ENCODE data around the gene NOD2.

Gene NOD2

DNA sequence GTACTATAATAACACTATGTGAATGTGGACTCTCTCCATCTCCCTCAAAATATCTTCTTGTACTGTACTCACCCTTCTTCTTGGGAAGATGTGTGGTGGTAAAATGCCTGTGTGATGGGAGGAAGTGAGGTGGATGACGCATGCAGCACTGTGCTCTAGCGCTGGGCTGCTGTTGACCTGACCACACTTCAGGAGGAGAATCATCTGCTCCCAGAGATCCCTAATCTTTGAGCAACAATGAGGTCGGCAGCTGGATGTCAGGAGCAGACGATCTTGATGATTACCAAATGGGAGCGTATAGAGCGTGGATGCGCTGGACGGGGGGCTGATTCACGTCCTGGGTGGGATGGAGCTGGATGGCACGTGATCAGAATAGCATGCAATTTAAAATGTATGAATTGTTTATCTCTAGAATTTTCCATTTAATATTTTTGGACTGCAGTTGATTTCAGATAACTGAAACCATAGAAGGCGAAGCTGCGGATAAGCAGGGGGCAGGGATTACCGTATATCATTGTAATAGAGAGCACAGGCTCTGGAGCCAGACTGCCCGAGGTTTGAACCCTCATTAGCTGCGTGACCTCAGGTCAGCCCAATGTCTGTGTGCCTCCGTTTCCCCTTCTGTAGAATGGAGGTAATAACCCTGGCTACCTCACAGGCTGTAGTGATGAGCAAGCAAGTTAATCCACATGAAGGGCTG is 24.8 kb downstream of the NOD2 start:
- DNase-seq: no peak

DNA sequence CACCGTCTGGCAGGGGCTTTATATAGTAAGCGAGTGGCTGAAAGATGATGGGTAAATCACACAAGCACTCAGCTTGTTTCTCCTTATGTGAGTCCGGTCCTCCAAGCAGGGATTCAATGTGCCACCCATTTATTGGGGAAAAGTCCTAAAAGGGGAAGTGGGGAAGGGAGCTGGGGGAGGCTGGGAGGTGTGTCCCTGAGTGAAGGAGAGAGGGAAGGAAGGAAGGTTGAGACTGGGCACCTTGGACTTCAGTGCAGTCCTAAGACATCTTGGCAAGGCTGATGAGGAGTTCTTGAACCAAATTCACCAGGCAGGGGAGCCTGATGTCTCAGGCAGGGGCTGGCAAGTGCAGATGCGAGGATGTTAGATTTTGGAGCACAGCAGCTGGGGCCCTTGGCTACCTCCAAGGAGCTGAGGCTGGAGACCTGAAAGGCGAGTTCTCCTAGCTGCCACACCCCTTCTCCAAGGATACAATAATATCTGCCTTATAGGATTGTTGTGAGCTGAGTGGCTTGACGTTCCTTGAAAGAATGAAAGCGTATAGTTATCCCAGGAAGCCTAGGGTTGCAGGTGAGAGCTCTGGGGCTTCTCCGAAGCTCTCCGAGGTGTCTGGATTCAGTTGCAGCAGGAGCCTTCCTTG is 25.5 kb downstream of the NOD2 start:
- no peak for DNase-seq

DNA sequence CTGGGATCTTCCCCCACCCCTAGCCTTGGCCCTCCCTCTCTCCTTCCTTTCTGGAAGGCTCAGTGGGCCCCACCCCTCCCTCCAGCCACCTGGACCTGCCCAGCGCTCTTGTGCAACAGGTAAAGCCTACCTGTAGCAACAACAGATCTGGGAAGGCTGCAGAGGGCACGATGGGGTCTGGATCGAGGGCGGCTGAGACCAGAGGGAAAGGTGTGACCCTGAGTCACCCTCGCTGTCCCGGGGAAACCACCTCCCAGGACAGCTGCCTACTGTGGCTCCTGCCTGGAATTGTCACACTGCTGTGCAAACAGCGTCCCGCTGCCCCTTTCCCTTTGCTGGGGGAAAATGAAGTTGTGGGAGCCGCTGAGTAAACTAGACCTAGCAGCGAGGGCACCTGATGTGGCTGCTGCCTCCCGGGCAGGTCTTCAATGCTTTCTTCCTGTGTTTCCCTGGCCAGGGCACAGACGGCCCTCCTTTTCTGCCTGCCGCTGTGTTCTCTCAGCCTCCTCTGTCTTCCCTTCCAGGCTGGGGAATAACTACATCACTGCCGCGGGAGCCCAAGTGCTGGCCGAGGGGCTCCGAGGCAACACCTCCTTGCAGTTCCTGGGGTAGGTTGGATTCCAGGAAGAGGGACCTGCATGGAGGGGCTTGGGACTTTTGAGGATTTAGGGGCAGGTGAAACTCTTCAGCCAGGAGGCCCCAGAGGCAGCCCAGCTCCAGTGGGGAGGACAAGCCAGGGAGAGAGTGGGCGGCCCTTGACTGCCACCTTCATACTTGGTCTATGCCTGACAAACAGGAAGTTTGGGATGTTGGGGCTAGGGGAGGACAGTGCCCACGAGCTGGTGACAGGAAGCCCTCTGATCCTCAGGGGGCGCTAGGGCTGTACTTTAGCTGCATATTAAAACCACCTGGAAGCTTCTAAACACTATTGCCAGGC is 26.3 kb downstream of the NOD2 start:
- DNase-seq: peak; percentile 67

DNA sequence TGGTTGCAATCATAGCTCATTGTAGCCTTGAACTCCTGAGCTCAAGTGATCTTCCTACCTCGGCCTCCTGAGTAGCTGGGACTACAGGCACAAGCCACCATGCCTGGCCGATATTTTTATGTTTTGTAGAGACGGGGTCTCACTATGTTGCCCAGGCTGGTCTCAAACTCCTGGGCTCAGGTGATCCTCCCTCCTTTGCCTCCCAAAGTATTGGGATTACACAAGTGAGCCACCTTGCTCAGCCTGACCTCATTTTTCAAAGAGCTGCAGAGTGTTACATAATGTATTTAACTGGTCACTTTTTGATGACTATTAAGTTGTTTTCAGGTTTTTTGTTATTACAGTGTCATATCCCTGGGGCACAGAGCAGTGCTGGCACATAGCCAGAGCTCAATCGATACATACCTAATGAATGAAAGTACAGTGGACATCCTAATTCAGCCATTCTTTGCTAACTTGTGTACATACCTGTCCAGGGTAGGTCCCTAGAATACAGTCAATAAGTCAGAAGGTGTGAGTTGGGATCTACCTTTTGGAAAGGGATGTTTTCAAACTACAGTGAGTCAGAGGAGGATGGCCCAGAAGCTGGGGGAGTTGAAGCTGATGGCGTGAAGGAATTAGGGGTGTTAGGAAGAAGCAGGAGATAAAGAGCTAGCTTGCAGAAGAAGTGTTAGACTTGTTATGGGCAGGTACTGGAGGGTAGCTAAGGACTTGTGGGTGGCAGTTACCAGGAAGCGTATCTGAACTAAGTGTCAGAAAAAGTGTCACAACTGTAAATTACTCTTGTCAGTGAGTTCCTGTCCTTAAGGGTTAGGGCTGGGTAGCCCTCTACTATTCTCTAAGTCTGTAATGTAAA is 28.4 kb downstream of the NOD2 start:
- DNase-seq: no peak

- DNase-seq: no peak
These were observed 29.0 kb downstream of the NOD2 start for GRCh38 chr16:50722405-50722737.

GRCh38 chr16:50722960-50723359 is 29.6 kb downstream of the NOD2 start:
- no peak for DNase-seq

DNA sequence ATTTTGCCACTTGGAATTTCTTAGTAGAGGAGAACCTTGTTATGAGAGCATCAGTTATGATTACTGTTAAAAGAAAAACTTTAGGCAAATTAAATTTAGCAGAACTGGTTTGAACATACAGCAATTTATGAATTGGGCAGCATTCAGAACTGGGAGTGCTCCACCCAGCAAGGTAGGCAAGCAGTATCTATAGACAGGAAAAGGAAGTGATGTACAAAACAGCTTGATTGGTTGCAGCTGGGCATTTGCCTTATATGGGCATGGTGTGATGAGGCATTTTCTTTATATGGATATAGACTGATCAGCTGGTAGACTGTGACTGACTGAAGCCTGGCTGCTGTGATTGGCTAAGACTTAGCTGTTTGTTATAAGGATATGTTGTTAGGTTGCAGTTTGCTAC is 30.9 kb downstream of the NOD2 start:
- peak; percentile 47 for DNase-seq

DNA sequence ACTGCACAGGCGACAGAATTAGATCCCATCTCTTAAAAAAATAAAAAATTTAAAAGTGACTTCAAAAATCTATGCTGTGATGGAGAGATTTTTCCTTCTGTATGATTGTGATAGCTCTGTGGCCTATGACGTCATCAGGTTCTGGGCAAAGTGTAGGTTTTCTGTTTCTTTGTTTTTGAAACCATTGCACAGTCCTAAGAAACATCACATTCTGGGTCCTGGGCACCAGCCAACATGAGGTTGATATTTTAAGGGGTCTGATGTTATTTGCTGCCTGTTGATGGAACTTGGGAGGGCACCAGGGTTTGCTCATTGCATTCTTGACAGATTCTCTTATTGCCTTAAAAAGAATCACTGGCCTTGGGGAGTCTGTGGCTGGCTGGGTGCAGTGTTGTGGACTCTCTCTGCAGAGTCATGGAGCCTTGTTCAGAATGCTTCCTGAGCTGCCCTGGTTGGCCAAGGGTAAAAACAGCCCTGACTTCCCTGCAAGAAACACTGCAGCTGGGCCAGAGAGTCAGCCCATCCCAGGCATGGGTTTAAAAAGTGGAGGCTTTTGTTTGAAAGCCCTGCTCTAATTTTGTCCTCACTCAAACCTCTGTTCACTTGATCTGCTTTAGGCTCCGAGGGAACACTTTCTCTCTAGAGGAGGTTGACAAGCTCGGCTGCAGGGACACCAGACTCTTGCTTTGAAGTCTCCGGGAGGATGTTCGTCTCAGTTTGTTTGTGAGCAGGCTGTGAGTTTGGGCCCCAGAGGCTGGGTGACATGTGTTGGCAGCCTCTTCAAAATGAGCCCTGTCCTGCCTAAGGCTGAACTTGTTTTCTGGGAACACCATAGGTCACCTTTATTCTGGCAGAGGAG is 38.0 kb downstream of the NOD2 start:
- no peak for DNase-seq

- DNase-seq: no peak
These were observed 38.8 kb downstream of the NOD2 start for GRCh38 chr16:50731989-50732832.

DNA sequence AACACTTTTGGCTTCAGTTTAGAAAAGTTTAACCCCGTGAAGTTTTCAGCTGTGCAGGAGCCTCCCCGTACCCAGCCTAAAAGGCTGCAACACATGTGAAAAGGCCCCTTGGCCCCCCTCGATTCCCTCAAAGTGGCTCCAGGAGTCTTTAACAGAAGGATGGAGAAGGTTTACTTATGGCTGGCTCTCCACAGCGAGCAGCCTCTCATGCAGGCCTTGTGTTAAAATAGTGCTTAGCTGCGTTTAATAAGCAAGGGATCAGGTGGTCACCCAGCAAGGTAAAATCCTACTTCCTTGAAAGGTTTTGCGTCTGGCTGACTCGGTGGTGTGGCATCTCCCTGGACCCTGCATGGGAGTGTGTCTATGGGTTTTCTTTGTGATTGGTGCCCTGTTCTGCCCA is 40.1 kb downstream of the NOD2 start:
- no peak for DNase-seq

GRCh38 chr16:50735629-50736122 is 42.3 kb downstream of the NOD2 start:
- no peak for DNase-seq

- no peak for DNase-seq
These were observed 43.0 kb downstream of the NOD2 start for GRCh38 chr16:50736448-50736847.

DNA sequence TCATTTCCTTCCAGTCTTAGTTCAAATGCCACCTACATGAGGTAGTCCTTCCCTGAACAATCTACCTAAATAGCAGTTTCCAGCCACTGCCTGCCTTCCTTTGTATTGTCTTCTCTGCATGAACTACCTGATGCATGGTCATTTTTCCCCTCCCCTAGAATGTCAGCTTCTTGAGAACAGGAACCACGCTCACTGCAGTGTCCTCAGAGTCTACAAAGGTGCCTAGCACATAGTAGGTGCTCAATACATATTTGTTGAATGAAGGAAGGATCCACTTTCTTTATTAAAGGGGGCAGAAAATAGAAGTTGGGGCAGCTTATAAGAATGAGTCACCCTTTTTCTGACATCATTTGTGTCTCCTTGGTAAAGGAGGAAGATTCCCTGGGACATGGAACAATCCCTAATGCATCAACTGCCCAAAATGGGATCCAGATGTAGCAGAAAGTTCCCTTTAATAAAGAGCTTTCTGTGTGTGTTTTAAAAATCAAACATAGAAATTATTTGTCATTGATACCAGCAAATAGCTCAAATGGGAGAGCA is 44.1 kb downstream of the NOD2 start:
- no peak for DNase-seq

- DNase-seq: no peak
These were observed 45.6 kb downstream of the NOD2 start for GRCh38 chr16:50739031-50739430.

DNA sequence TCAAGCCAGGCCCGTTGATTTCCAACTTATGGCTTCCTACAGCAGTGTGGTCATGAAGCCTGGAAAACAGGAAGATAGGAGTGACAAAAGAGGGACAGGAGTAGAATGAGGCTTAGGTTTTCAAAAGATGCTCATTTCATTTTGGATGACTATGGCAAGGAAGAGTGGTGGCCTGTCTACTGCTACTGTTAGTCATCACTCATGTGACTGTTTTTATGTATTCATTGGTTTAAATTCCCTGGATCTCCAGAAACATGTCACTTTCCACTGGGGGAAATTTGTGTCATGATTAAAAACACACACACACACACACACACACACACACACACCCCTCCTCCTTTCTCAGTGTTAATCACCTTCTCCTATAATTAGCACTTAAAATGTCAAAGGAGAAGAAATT is 47.3 kb downstream of the NOD2 start:
- peak; percentile 36 for DNase-seq

GRCh38 chr16:50741225-50741780 is 47.9 kb downstream of the NOD2 start:
- DNase-seq: peak; percentile 62

DNA sequence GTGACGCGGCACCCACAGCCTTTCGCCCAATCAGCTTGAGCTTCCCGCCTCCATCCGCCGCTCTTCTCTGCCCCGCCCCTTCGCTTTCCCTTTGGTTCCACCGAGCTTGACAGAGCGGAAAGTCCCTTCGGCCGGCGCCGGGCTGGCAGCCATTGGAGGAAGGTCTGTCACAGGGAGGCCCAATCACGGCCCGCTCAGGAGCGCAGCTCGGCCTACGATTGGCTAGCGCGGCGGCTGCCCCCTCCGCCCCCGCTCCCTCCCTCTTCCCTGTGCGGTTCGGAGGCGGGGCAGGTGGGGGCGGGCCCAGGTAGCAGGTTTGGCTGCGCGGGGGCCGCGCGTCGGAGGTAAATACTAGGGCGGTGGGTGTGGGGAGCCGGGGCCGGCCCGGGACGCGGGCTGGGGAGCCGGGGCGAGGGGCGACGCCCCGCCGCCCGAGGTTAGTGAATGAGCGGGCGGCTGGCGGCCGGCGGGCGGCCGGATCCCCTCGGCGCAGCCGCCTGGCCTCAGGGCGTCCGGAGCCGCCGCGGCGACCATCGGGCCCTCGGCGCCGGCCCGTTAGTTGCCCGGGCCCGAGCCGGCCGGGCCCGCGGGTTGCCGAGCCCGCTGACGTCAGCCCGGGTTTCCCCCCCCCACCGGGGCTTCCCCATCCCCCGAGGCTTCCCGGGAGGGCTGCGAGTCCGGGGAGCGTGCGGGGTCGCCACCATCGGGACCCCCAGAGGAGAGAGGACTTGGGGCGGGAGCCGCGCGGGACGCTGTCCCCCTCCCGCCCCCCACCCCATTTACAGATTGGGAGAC is 48.6 kb downstream of the NOD2 start, which contains the start of gene CYLD:
Gene CYLD (plus strand): TSS at position 306 of the 795 bp plus-strand sequence. CDS start 7,613 bp downstream, outside the sequence.
- DNase-seq: peak; percentile 100

GRCh38 chr16:50742576-50743200 is 49.3 kb downstream of the NOD2 start:
- DNase-seq: peak; percentile 44

All from DMS53 (cell line).